T-helper 1 cell (primary cell): ENCODE data around the gene RTBDN.
"Not testable (repeated sequence)": the region's sequence is repeated elsewhere in the genome, so short reads cannot be mapped to it uniquely, and the experiment has no call there.

ENCODE experiments used
- DNase-seq, 5 donors: peaks; one replicate each; pipeline ENCODE4 v3.0.0-alpha.2; 2012 to 2020

RTBDN gene

GRCh38 chr19:12856653-12857052 lies 22.3 kb upstream of the RTBDN start:
- no peak for DNase-seq

GRCh38 chr19:12847159-12848139 lies 13.1 kb upstream of the RTBDN start:
- DNase-seq, result peak; percentile 60 to 75 (median 73)

GRCh38 chr19:12846613-12847012 lies 12.2 kb upstream of the RTBDN start:
- DNase-seq, result not testable (repeated sequence)

- DNase-seq, result no peak
These were observed 9.8 kb upstream of the RTBDN start for GRCh38 chr19:12843999-12844732.

- DNase-seq, result no peak
These were observed 8.9 kb upstream of the RTBDN start for GRCh38 chr19:12843328-12843727.

- no peak for DNase-seq
These were observed 8.1 kb upstream of the RTBDN start for GRCh38 chr19:12842511-12842910.

GRCh38 chr19:12841094-12841493 lies 6.7 kb upstream of the RTBDN start:
- no peak for DNase-seq

GRCh38 chr19:12840091-12841079 lies 6.0 kb upstream of the RTBDN start:
- DNase-seq, result peak in 2 of 5 donors; percentile 22 to 60

- peak in 1 of 5 donors; percentile 64 for DNase-seq
These were observed 4.7 kb upstream of the RTBDN start for GRCh38 chr19:12838886-12839756.

- peak in 4 of 5 donors; percentile 24 to 60 (median 47) for DNase-seq
These were observed 4.0 kb upstream of the RTBDN start, which contains the start of gene MAST1 for GRCh38 chr19:12838182-12838885. TSS of gene MAST1 (plus strand) at chr19:12838515. CDS start at chr19:12838573, 58 bp downstream.

- DNase-seq, result no peak
These were observed 2.8 kb upstream of the RTBDN start for GRCh38 chr19:12837225-12837624.

- DNase-seq, result no peak
These were observed 2.1 kb upstream of the RTBDN start for GRCh38 chr19:12836529-12836863.

GRCh38 chr19:12834976-12835757 lies 788 bp upstream of the RTBDN start:
- no peak for DNase-seq

GRCh38 chr19:12833738-12834565 lies 427 bp downstream of the RTBDN start:
- peak in 3 of 5 donors; percentile 38 to 44 (median 41) for DNase-seq

- no peak for DNase-seq
These were observed 1.0 kb downstream of the RTBDN start for GRCh38 chr19:12833418-12833737.

GRCh38 chr19:12828494-12828893 lies 5.9 kb downstream of the RTBDN start:
- no peak for DNase-seq

- no peak for DNase-seq
These were observed 8.9 kb downstream of the RTBDN start for GRCh38 chr19:12825254-12826131.

- DNase-seq, result no peak
These were observed 12.6 kb downstream of the RTBDN start for GRCh38 chr19:12821761-12822160.
